ENCODE measurements around the gene AQP1.
A peak's percentile ranks its signal among the peaks of the same experiment; 100 is the strongest.

AQP1 gene

DNA sequence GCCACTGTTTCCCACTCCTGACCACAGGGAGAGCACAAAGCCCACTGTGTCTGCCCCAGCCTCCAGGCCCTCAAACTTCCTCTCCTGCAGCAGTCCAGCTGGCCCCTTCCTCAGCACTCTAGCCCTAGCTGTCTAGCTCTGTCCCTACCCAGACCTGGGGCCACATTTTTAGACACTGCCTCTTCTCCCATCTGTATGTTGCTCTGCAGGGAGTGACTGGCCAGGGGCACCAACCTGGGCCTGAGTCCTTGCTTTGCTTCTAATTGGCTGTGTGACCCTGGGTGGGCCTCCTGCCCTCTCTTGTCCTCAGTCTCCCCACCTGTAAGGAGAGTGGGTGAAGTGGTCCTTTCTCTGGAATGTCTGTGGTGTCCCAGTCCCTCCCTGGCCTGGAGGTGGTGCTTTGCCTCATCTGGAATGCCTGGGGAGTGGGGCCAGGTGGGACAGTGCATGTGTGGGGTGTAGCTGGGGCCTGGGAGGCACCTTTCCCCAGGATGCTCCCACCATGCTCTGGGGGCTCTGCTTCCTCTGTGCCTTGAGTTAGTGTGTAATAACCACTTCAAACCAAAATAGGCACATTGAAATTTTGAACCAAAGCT lies 25.1 kb downstream of the AQP1 start:
- TF ChIP-seq, protein P1, sequence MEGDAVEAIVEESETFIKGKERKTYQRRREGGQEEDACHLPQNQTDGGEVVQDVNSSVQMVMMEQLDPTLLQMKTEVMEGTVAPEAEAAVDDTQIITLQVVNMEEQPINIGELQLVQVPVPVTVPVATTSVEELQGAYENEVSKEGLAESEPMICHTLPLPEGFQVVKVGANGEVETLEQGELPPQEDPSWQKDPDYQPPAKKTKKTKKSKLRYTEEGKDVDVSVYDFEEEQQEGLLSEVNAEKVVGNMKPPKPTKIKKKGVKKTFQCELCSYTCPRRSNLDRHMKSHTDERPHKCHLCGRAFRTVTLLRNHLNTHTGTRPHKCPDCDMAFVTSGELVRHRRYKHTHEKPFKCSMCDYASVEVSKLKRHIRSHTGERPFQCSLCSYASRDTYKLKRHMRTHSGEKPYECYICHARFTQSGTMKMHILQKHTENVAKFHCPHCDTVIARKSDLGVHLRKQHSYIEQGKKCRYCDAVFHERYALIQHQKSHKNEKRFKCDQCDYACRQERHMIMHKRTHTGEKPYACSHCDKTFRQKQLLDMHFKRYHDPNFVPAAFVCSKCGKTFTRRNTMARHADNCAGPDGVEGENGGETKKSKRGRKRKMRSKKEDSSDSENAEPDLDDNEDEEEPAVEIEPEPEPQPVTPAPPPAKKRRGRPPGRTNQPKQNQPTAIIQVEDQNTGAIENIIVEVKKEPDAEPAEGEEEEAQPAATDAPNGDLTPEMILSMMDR (IDR thresholded peaks at IDR 0.05; ENCODE audit: low read depth, low read length) = no peak
- H3K9me3 ChIP-seq = no peaks in the 10 kb centered on the region
- H3K27me3 ChIP-seq = peaks cover 3% of the 10 kb centered on the region
- no peak for DNase-seq
- H3K4me3 ChIP-seq (ENCODE audit: low read depth, low read length) = no peak overlapping the region
- H3K4me1 ChIP-seq = no peaks in the 10 kb centered on the region
- no peaks in the 10 kb centered on the region for H3K36me3 ChIP-seq

- no peak for DNase-seq
- H3K36me3 ChIP-seq = no peaks in the 10 kb centered on the region
- H3K4me1 ChIP-seq = no peaks in the 10 kb centered on the region
- no peaks in the 10 kb centered on the region for H3K9me3 ChIP-seq
- no peak overlapping the region for H3K4me3 ChIP-seq (ENCODE audit: low read depth, low read length)
- TF ChIP-seq, protein P1 (IDR thresholded peaks at IDR 0.05; ENCODE audit: low read depth, low read length) = no peak
- H3K27me3 ChIP-seq = peaks cover 9% of the 10 kb centered on the region
Observed at GRCh38 chr7:30937416-30937815, 25.8 kb downstream of the AQP1 start.

DNA sequence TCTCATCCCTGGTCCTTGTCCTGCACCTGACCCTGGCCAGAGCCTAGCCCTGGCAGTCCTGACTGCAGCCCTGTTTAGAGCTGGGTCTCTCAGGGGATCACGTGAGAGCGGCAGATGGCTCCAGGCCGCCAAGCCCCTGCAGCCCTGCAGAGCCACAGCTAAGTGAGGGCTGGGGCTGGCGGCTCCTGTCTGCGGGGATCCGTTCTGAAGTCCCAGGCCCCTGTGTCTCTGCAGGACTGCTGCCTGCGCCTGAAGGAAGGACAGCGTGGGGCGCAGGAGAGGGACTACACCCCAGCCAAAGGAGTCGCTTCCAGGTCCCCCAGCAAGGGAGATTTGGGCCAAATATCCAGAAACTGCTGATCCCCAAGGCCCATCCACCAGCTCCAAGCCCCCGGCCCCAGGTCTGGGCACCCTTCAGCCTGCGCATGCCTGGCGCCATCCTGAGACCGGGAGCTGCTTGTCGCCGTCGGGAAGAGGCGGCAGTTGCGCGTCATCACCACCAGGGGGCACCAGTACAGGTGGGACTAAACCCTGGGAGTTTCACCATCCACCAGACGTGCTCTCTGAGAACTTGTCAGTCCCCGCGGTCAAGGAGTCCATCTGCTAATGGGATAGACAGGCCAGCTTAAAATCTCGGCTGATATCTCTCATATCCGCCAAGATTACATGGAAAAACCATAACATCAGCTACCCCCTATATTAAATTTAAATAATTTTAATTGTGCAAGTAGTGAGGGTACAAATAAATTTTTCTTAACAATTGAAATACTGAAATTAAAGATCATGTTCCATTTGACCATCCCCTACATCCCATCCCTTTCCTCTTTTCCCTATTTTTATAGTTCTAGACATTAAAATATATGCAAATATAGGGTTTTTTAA lies 27.0 kb downstream of the AQP1 start:
- H3K9me3 ChIP-seq = no peaks in the 10 kb centered on the region
- no peaks in the 10 kb centered on the region for H3K4me1 ChIP-seq
- TF ChIP-seq, protein P1 (IDR thresholded peaks at IDR 0.05; ENCODE audit: low read depth, low read length) = peak; percentile 95
- H3K4me3 ChIP-seq (ENCODE audit: low read depth, low read length) = peak overlapping the region; percentile 57
- no peaks in the 10 kb centered on the region for H3K36me3 ChIP-seq
- peaks cover 9% of the 10 kb centered on the region for H3K27me3 ChIP-seq
- DNase-seq = peak; percentile 93

DNA sequence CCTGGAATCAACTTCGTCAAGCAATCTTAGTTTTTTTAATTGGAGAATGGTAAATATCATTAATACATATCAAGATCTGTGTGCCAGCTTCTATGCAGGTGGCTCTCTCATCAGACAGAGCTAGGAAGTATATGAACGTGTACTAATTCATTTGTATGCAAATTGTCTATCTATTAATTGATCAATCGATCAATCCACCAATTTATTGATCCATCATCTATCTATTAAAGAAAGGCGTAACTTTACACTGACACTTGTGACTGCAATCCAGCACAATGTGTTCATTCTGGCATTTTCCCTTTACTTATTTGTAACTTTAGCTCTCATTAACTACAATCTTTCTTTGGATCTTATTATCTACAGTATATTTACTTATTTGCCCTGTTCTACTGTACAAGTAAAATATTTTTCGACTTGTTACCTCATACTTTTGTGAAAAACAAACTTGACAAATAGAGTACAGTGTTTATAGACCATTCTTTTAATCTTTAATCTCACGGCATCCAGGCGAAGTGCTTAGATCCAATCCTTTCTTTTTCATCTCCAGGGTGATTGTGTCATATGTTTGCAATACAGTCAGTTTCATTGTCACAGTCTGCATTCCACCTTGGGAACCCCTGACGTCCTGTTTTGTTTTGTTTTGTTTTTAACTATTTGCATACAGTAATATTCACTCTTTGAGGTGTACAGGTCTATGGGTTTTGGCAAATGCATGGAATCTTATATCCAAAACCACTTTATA lies 30.1 kb downstream of the AQP1 start:
- Histone ChIP-seq H3K4me3 (ENCODE audit: low read depth, low read length) (no peak overlapping the region), H3K4me1 (no peaks in the 10 kb centered on the region), H3K9me3 (no peaks in the 10 kb centered on the region), H3K27me3 (peaks cover 17% of the 10 kb centered on the region), H3K36me3 (no peaks in the 10 kb centered on the region)
- TF ChIP-seq, protein P1 (IDR thresholded peaks at IDR 0.05; ENCODE audit: low read depth, low read length) = no peak
- no peak for DNase-seq

- no peak overlapping the region for H3K4me3 ChIP-seq (ENCODE audit: low read depth, low read length)
- no peaks in the 10 kb centered on the region for H3K9me3 ChIP-seq
- TF ChIP-seq, protein P1 (IDR thresholded peaks at IDR 0.05; ENCODE audit: low read depth, low read length) = no peak
- no peaks in the 10 kb centered on the region for H3K36me3 ChIP-seq
- H3K27me3 ChIP-seq = peaks cover 21% of the 10 kb centered on the region
- H3K4me1 ChIP-seq = no peaks in the 10 kb centered on the region
- no peak for DNase-seq
Observed at GRCh38 chr7:30950197-30950596, 38.5 kb downstream of the AQP1 start.
